ENCODE data around the gene SPINK14.

The SPINK14 gene

DNA sequence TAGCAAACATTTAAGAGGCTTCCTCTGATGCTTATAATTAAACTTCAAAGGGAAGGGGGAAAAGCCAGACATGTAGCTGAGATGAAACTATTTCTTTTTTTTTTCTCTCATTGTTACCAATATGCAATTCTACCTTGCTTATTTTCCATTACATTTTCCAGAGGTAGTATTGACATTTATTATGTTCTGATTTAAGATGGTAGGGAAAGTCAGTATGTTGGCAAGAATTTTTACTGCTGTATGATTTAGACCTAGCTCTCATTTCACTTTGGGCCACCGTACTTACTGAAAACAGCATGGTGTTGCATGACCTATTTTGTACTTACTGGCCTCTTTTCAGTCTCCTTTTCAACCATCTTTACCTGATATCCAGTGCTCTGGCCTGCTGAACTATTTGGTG, 24.9 kb downstream of the SPINK14 start:
- no peak for DNase-seq (ENCODE audit: low read depth in 2 of 3, low spot score in 2 of 3)

DNA sequence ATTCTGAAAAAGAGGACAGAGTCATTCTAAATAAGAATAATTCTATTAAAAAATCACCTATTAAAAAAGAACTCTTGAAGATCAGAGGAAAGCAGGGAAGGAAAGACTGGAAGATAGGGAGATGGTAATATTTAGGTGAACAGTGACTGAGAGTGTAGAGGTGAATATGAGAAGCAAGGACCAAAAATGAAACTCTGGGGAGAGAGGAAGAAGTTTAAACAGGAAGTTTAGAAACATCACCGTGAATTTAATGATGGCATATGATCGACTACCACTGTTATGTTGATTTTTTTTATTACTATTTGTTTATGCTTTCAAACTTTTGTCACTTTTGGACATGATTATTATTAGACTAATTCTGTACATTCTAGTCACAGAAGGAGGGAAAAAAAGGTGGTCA, 32.8 kb downstream of the SPINK14 start:
- no peak for DNase-seq (ENCODE audit: low read depth in 2 of 3, low spot score in 2 of 3)

- DNase-seq (ENCODE audit: low read depth in 2 of 3, low spot score in 2 of 3) = no peak
Measured at GRCh38 chr5:148202531-148203203, 34.3 kb downstream of the SPINK14 start, which contains the start of gene SPINK6. SPINK6 (plus strand) TSS chr5:148203042; CDS start chr5:148203097, 55 bp downstream.

- no peak for DNase-seq (ENCODE audit: low read depth in 2 of 3, low spot score in 2 of 3)
Measured at GRCh38 chr5:148205044-148205806, 36.9 kb downstream of the SPINK14 start.

GRCh38 chr5:148205865-148206264, 37.5 kb downstream of the SPINK14 start:
- DNase-seq (ENCODE audit: low read depth in 2 of 3, low spot score in 2 of 3) = no peak

DNA sequence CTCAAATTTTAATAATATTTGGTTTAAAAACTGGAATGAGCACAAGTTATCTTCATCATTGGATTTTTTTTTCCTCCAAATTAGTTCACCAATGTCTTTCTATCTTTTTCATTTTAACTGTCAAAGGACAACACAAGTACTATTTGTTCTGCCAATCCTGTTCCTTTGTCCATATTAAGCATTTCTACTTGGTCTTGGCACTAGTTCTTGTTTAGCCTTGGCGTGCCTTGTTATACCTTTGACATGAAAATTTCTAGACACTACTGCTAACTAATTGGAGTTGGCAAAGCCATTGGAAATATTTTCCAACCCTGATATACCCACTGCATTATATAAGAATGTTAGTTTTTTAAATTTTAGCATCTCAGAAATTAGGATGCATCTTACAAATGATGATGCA, 38.3 kb downstream of the SPINK14 start:
- DNase-seq (ENCODE audit: low read depth in 2 of 3, low spot score in 2 of 3) = no peak

DNA sequence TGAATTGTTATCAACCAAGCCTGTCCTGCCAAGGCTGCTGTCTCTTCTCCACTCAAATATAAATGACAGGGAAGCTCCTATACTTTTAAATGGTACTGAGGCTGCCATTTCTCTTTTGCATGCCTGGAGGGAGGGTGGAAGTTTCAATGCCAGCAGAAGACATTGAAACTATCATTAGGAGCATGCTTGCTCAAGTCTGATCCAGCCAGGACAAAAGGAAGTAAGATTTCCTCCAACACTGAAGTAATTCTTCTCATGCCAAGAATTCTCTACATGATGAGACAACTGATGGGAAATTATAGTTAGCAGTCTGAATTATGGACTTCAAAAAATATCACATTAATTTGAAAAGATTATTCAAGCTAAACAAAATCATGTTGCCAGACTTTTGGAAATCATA, 39.9 kb downstream of the SPINK14 start:
- DNase-seq (ENCODE audit: low read depth in 2 of 3, low spot score in 2 of 3) = no peak

DNA sequence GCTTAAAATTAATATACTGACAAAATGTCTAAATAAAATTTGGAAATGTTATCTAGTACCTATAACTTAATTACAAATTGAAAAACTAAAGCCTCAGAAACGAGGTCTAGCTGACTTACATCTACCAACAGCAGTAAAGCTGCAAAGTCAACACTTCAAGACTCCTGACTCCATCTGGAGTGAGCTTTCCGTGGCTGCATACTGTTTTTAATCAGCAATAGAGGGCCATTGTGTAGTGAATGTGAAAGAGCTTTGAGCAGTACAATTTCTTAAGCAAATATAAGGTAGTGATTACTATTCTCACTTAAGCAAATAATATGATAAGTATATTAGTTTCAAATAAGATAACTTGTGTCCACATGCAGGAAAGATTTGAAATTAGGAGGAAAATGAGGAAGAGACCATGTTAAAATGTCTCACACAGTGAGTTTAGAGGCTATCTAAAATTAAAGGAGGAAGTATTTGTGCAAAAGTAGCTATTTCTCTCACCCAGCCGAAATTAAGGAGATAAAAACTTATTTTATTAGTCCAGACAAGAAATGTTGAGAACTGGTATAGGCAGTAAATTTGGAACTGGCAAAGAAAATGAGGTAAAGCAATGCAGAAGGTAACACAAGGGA, 40.9 kb downstream of the SPINK14 start:
- no peak for DNase-seq (ENCODE audit: low read depth in 2 of 3, low spot score in 2 of 3)

DNA sequence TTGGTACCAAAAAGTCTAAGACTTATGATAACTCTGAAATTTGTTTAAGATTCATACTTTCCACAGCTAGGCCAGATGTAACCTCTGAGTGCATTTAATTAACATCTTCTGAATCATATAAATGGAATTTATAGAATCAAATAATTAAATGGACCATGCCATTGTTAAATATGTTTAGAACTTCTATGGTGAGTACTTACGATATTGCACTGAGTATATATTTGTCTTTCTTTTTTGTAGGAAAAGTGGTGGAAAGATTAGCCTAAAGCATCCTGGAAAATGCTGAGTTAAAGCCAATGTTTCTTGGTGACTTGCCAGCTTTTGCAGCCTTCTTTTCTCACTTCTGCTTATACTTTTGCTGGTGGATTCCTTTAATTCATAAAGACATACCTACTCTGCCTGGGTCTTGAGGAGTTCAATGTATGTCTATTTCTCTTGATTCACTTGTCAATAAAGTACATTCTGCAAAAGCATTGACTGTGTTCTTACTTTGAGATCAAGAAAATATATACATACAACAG, 46.4 kb downstream of the SPINK14 start:
- DNase-seq (ENCODE audit: low read depth in 2 of 3, low spot score in 2 of 3) = no peak

GRCh38 chr5:148221508-148221907, 53.2 kb downstream of the SPINK14 start:
- no peak for DNase-seq (ENCODE audit: low read depth in 2 of 3, low spot score in 2 of 3)

GRCh38 chr5:148224117-148224742, 55.9 kb downstream of the SPINK14 start:
- DNase-seq (ENCODE audit: low read depth in 2 of 3, low spot score in 2 of 3) = no peak
